NCI-H226 (cell line): ENCODE data around the gene HLX.

Experiments
- DNase-seq: peaks from one replicate; pipeline ENCODE4 v3.0.0-alpha.2; 2015

Gene HLX, protein sequence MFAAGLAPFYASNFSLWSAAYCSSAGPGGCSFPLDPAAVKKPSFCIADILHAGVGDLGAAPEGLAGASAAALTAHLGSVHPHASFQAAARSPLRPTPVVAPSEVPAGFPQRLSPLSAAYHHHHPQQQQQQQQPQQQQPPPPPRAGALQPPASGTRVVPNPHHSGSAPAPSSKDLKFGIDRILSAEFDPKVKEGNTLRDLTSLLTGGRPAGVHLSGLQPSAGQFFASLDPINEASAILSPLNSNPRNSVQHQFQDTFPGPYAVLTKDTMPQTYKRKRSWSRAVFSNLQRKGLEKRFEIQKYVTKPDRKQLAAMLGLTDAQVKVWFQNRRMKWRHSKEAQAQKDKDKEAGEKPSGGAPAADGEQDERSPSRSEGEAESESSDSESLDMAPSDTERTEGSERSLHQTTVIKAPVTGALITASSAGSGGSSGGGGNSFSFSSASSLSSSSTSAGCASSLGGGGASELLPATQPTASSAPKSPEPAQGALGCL

DNA sequence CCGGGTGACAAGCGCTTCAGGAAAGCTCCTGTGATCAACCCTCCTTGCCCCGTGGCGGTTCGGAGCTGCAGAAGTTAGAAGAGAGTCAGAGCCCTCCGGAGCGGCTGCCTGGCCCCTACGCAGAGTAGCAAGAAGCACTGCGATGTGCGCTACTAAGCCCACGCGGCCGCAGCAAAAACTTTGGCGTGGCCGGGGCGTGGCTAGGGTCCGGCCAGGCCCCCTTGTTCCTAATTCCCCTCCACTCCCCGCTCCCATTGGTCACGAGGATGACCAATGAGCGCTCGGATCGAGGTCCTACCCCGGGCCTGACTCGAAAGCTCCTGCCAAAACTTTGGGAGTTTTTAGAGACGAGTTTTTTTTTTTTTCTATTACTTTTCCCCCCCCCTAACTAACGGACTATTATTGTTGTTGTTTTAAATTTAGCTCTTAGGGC is at the start of gene HLX:
Gene HLX (plus strand): TSS at position 368 of the 433 bp plus-strand sequence. CDS start 415 bp downstream, outside the sequence.
- DNase-seq, result peak; percentile 67

DNA sequence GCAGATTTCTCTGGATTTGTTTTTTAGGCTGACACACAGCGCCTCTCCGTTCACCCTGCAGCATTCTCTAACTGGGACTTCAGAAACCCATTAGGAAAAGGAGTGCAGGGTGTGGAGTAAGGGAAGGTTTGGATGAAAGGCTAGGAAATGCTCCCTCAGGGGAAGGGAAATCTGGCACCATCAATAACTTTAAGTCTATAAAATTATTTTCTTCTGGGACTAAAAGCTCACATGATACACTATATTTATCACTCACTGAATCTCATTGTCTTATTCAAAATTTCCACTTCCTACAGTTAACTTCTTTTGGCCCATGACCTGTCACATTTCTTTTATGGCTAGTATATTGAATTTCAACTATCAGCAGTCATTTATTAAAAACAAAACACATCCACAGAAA is 45.8 kb upstream of the HLX start:
- DNase-seq, result no peak

DNA sequence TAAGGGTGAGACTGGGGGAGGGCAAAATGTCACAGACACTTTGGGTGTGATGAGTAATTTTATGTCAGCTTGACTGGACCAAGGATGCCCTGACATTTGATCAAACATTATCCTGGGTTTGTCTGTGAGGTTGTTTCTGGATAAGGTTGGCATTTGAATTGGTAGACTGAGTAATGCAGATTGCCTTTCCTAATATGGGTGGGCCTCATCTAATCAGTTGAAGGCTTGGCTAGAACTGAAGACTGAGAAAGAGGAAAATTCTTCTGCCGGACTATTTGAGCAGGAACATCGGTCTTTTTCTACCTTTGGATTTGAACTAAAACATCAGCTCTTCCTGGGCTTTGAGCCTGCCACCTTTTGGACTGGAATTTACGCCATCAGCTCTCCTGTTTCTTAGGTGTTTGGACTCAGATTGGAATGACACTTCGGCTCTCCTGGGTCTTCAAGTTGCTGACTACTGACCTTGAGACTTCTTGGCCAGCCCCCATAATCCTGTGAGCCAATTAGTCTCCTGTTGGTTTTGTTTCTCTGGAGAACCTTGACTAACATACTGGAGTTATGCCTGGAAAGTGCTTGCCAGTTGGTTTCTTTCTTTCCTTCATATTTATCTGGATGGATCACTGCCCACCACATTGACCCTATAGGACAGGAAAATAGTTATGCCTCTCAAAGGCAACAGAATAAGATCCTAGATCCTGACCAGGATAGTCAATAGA is 44.9 kb upstream of the HLX start:
- DNase-seq, result no peak

DNA sequence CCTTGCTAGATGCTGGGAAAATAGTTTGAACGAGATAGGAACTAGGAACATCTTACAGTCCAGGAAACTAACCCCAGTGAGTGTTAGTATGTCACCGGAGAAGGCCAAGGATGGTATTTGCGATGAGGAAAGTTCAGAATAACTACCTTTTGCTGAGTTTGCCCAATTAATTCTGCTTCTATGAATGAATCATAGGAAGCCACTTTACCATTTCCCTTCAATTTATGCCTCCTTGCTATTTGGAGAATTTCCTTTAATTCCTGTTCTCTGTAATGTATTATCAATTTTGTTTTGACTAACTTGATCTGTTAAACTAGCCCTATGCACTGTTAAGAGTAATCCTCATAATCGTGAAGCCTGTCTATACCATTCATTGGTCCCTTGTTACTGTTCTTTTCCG is 40.7 kb upstream of the HLX start:
- DNase-seq, result no peak

DNA sequence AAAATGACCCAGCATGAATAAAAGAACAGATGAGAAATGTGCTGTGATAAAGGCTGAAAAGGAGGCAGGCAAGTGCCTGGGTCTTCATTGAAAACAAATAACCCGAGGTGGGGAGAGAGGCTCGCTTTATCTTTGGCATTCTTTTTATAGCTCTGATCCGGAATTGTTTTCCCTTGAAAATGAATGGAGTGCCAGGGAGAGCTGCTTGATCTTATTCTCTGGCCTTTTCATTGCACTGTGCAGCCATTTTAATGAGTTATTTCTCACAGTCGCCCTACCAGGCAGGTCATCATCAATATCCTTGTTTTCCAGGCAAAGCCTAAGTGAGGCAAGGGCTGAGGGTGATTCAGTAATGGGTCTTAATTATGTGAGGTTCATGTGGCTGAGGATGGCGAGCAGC is 39.8 kb upstream of the HLX start:
- no peak for DNase-seq

DNA sequence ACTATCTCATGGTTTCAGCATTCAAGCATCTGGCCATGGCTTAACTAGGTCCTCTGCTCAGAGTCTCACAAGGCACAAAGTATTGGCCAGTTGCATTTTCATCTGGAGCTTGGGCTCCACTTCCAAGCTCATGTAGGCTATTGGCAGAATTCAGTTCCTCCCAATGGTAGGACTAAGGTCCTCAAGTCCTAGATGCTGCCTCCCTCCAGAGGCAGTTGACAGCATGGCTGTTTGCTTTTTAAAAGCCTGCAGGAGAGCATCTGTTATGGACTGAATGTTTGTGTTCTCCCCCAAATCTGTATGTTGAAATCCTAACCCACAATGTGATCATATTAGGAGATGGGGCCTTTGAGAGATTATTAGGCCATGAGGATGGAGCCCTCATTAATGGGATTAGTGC is 38.0 kb upstream of the HLX start:
- no peak for DNase-seq

DNA sequence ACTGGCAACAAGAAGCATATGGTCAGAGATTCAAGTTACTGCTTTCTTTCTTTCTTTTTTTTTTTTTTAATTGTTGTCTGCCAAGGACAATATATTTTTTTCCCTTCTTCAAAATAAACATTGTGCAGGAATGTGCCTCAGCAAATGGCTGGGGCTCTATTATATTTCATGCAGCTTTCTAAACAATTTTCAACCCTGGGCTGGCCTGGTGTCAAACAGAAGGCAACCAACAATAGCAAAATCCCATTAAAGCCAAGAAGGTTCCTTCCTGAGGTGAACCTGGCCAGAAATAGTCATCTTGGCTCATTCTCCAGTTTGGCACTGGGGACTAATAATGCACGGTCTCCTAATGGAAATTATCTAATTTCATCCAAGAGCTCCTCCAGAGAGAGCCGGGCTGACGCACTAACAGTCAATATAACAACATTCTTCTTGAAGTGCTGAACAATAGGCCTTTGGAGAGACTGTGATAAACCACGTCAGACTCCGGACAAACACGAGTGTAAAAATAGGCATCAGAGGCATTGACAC is 35.7 kb upstream of the HLX start:
- no peak for DNase-seq

DNA sequence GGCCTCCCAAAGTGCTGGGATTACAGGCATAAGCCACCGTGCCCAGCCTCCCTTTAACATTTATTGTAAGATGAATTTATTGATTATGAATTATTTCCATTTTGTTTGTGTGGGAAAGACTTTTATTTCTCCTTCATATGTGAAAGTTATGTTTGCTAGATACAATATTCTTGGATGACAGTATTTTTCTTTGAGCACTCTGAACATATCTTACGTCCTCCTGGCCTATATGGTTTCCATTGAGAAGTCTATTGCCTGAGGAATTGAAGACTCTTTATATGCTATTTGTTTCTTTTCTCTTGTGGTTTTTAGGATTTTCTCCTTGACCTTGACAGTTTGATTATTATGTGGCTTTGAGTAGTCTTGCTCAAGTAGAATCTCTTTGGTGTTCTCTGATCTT is 26.8 kb upstream of the HLX start:
- DNase-seq, result no peak

DNA sequence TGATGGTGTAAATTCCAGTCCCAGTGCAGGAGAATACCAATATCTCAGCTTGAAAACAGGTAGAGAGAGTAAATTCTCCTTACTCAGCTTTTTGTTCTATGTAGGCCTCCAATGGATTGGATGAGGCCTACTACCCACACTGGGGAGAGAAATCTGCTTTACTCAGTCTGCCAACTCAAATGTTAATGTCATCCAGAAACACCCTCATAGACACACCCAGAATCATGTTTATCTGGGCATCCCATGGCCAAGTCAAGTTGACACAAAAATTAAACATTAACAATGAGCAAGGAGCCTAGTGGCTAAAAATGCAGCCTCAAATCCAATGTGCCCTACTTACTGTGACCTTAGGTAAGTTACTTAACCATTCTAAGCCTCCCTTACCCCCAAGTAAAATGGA is 6.9 kb upstream of the HLX start:
- no peak for DNase-seq

DNA sequence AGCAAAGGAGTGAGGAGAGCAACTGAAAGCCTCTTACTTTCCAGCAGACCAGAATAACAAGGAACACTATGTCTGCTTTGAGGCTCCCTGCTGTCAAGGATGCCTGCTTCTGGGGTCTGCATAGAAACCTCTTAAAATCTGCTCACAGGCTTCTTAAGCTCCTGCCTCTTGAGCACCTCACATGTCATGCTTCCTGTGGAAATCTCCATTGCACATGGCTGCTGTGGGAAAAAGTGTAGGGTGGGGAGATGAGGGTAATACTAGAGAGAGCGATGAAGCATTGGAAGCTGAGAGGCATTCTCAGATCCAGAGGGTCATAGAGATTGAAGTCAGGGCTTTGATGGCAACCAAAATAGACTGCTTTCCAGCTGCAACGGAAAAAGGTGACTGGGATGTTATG is 6.2 kb upstream of the HLX start:
- DNase-seq, result no peak

DNA sequence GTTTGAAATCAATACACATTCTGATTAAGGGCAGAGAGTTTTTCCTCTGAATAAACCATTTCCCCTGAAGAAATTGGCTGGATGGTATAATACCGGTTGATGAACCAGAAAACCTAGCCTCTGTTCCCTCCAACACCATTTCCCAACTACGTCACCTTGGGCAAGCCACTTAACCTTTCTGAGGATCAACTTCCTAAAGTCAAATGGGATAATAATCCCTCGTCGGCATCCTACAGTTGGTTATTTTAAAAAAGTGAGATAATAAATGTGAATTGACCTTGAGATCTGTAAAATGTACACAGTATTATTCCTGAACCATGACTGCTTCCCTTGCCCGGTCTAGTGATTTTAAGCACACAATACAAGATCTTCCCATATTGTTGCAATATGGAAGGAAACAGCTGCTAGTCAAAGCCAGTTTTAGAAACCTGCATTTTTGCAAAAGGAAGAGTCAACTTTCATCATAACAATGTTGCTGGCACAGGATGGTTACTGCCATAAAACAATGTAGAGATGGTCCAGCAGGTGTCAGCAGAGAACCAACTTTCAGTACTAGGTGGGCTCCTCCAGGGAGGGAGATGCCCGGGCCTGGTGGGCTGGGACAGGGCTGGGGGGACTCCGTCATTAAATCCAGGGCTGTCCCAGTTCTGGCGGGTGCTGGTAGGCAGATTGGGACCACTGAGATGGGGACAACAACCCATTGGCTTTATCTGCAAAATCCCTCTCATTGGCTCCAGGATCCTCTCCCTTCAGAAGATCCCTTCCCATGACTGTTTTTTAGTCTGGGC is 5.2 kb upstream of the HLX start:
- no peak for DNase-seq

DNA sequence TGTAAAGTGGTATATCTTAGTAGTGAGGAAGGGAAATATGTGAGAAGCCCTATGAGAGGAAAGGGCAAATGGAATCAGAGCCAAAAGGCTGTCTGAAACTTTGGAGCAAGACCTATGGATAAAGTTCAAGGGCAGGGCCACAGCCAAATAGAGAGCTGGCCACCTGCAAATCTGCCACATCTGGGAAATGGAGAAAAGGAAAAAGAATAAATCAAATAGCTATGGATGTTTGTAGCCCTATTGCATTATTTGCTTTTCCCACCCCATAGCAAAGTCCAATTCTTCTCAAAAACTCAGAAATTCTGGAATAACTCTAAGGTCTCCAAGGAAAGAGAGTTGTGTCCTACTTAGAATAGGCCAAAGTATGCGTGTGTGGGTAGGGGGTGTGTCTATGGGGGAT is 4.0 kb upstream of the HLX start:
- DNase-seq, result no peak

DNA sequence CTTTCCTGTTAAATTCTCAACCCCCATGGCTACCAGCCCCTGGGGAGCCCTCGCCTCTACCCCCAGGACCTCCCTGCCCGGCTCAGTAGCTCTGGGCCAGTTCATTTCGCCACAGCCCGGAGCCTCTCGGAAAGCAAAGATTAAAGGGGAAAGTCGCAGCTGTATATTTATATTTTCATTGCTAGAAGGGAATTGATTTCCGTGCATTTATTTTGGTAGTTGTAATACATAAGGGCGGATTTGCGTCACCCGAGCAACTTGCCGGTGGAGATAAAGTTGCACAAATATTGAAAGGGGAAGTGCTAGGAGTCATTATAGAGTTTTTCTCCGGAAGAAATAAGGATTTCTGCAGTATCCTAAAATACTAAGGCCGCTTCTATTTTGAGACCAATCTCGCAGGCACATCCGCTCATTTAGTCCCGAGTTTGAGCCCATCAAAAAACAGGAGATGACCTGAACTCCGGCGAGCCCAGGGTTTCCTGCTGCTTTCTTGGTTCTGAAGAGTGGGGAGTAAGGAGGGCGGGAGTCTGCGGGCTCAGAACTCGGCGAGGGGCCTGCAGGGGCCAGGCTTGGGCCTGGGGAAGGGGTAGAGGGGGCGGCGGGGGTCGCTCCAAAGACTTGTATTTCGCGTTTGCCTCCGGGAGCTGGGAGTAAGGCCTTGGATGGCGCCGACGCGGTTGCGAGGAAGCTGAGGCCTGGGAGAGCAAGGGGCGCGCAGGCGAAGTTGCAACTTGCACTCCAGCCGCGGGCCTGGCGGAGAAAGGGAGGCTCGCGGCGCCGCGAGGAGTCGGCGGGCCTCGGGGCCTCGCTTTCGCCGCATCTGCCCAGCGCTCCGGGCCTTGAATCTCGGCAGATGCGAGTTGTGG is 2.5 kb upstream of the HLX start:
- no peak for DNase-seq

DNA sequence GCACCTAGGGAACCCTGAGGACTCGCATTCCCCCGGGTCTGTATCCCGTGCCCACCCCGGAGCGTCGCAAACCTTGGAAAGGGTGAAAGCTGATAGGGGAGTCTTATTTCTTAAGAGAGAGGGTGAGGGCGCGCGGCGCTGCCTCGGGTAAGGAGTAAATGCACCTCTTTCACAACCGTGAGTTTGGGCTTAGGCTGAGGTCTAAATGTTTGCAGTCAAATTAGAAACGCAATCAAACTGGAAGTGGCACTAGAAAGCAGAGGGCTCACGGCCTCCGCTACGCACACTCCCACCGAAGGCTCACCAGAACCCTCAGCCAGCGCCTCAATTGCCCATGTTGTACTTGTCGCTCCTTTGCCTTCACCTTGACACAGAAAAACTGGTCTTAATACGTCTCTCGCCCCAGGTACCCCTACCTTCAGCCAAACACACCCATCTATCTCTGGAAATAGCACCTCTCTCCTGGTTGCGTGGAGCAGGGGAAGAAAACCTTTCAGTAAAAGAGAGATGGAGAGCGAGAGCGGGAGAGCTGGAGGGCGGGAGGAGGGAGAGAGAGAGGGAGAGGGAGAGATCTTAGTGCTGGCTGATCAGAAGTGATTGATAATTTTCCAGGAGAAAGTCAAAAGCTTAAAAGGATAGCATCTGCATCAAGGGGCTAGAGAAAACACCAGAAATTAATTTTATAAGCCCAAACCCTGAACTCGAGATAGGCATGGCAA is 1.7 kb upstream of the HLX start:
- no peak for DNase-seq

DNA sequence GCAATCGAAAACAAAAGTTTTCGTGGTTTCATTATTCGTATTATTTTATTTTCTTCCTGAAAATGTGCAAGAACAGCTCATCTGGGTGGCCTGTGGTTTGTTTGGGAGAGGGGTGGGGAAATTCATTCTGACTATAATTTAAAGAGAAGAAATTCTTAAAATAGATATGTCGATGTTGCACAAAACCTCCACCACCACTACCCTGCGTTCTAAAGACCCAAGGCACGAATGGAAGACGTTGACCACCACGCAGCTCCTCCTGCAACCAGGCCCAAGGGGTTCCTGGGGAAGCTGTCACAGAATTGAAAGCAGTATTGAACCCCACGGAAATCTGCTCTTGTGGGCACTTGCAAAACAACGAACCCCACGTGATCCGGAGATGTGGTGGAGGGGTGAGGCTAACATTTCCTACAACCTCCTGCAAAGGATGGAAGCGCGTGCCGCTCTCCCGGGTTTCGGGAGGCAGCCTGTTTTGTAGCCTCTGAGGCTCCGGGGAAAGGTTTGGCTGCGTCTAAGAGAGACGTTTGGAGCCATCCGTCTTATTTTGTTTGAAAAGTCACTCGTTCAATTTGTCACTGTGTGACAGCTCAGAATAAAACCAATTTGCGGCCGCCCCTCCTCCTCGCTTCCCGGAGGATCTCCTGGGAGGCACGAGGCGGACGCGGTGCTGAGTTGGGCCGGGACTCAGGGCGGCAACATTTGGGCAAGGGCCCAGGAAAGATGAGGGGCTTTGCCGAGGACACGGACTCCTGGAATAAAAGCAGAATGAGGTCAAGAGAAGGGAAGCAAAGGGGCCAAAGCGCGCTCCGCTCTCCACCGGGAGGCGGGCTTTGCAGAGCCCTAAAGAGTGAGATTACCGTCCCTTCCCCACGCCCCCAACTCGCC is 810 bp upstream of the HLX start:
- no peak for DNase-seq

DNA sequence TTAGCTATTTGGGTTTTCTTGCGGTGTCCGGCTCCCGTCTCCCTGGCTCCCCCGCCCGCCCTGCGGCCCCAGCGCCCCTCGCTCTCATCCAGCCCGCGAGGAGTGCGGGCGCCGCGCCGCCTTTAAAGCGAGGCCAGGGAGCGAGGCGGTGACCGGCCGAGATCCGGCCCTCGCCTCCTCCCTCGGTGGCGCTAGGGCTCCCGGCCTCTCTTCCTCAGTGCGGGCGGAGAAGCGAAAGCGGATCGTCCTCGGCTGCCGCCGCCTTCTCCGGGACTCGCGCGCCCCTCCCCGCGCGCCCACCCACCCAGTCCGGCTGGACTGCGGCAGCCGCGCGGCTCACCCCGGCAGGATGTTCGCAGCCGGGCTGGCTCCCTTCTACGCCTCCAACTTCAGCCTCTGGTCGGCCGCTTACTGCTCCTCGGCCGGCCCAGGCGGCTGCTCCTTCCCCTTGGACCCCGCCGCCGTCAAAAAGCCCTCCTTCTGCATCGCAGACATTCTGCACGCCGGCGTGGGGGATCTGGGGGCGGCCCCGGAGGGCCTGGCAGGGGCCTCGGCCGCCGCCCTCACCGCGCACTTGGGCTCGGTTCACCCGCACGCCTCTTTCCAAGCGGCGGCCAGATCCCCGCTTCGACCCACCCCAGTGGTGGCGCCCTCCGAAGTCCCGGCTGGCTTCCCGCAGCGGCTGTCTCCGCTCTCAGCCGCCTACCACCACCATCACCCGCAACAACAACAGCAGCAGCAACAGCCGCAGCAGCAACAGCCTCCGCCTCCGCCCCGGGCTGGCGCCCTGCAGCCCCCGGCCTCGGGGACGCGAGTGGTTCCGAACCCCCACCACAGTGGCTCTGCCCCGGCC is 492 bp downstream of the HLX start:
- peak; percentile 4 for DNase-seq

DNA sequence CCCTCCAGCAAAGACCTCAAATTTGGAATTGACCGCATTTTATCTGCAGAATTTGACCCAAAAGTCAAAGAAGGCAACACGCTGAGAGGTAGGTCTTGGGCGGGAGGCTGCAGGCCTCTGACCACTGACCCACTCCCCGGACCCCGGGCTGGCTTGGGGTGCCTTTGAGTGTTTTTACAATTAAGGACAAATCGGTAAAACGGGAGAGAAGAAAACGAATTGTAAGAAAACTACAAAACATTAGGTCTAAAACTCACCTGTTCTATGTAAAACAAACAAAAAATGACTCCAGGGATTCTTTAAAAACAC is 1.1 kb downstream of the HLX start:
- no peak for DNase-seq

DNA sequence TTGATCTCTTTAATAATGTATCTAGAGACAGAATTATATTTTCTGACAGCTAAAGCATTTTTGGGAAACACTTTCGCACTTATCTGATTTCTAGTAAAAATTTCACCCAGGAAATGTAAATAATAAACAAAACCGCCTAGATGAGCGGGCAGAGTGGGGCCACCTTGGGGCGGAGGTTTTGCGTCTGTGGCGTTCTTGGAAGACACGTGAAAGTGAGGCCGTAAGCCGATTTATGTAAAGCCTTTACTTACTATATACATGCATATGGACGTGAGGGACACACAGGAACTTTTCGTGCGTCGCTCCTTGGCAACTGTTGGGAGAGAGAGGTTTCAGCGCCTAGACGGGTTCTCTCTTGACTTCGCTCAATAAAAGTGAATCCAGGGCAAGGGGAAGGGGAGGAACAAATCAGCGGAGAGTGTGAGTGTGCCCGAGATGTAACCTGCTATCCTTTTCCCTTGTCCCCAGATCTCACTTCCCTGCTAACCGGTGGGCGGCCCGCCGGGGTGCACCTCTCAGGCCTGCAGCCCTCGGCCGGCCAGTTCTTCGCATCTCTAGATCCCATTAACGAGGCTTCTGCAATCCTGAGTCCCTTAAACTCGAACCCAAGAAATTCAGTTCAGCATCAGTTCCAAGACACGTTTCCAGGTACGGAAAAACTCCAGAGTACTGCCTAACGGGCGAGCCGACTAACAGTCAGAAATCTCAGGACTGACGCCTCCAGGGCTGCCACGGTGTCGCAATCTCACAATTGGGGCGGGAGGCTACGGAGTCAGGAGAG is 1.7 kb downstream of the HLX start:
- no peak for DNase-seq
